Fibroblast of lung (primary cell): ENCODE results near the gene RAPGEF5. TPM values are rescaled to one million over a fixed set of nuclear protein-coding genes. Genes with fewer than 3 reads are reported as not detected.

ENCODE experiments used
- DNase-seq, 2 donors: peaks; one replicate each; pipeline versions ENCODE4 v3.0.0 to v3.0.0-alpha.2; 2010; ENCODE audit warnings: low read depth in 2 of 2
- H2AFZ ChIP-seq: 2 replicates; pipeline ENCODE4 v1.5.1; 2012; ENCODE audit warnings: low read length, control low read depth, inconsistent platforms
- H3K27ac ChIP-seq: 2 replicates; pipeline ENCODE4 v1.5.1; 2011; ENCODE audit warnings: low read length, control low read depth; ENCODE audit not compliant: insufficient read depth
- H3K27me3 ChIP-seq: 2 replicates; pipeline ENCODE4 v1.5.1; 2011; ENCODE audit warnings: mild to moderate bottlenecking, low read length; ENCODE audit not compliant: control insufficient read depth, insufficient read depth
- H3K36me3 ChIP-seq: 2 replicates; pipeline ENCODE4 v1.5.1; 2011; ENCODE audit warnings: low read length; ENCODE audit not compliant: control insufficient read depth, insufficient read depth
- H3K4me1 ChIP-seq: 2 replicates; pipeline ENCODE4 v1.5.1; 2011; ENCODE audit warnings: low read length; ENCODE audit not compliant: control insufficient read depth, insufficient read depth; ENCODE audit errors: extremely low read depth
- H3K4me2 ChIP-seq: 2 replicates; pipeline ENCODE4 v1.5.1; 2011; ENCODE audit warnings: low read length, control low read depth; ENCODE audit not compliant: insufficient read depth; ENCODE audit errors: extremely low read depth
- H3K4me3 ChIP-seq, 4 experiments: fragments of 200-600 bp in 1 of 4; sonication (generic) in 1 of 4; replicated peaks in 1 of 4; 2 replicates each; pipeline ENCODE4 v1.5.1; 2011 to 2016; ENCODE audit warnings: low read length in 4 of 4, low read depth in 3 of 4, mild to moderate bottlenecking in 3 of 4, control low read depth in 2 of 4, inconsistent platforms in 1 of 4, mixed read lengths in 1 of 4; ENCODE audit not compliant: insufficient read depth in 1 of 4; ENCODE audit errors: control extremely low read depth in 1 of 4
- H3K79me2 ChIP-seq: 2 replicates; pipeline ENCODE4 v1.5.1; 2012; ENCODE audit warnings: mild to moderate bottlenecking, low read length, inconsistent platforms; ENCODE audit not compliant: control insufficient read depth, insufficient read depth
- H3K9ac ChIP-seq: 2 replicates; pipeline ENCODE4 v1.5.1; 2011; ENCODE audit warnings: mild to moderate bottlenecking, low read length, control low read depth; ENCODE audit not compliant: insufficient read depth
- H3K9me3 ChIP-seq: 2 replicates; pipeline ENCODE4 v1.5.1; 2012; ENCODE audit warnings: low read depth, low read length; ENCODE audit not compliant: control insufficient read depth, insufficient read depth
- H4K20me1 ChIP-seq: 2 replicates; pipeline ENCODE4 v1.5.1; 2011; ENCODE audit warnings: low read length; ENCODE audit not compliant: control insufficient read depth, insufficient read depth; ENCODE audit errors: extremely low read depth
- EZH2 ChIP-seq: IDR thresholded peaks from 2 replicates; pipeline ENCODE4 v1.5.1; 2012; ENCODE audit warnings: low read length, control low read depth, mild to moderate bottlenecking; ENCODE audit errors: missing control alignments
- polyA plus RNA-seq, 2 donors: library from polyadenylated mRNA; depleted of rRNA in 1 of 2; stranded (reverse) in 1 of 2; unstranded in 1 of 2; fragments of >200 nt; gene quantifications; 2 replicates each; pipeline ENCODE4 v1.2.1, GENCODE V29; 2011 to 2012; ENCODE audit warnings: missing spikeins in 1 of 2
- total RNA-seq: library from RNA; depleted of rRNA; stranded (reverse); fragments of >200 nt; gene quantifications from 2 replicates; pipeline ENCODE4 v1.2.1, GENCODE V29; 2014
- TF ChIP-seq, protein P1 (sequence below), 2 donors: IDR thresholded peaks in 1 of 2; conservative IDR thresholded peaks in 1 of 2; 1 replicate in 1 of 2; 2 replicates in 1 of 2; pipeline ENCODE4 v1.5.1; 2011 to 2012; ENCODE audit warnings: low read length in 2 of 2, control low read depth in 1 of 2, inconsistent platforms in 1 of 2, low read depth in 1 of 2, mild to moderate bottlenecking in 1 of 2

RAPGEF5 gene
- total and polyA plus RNA-seq, 2 donors (not counting 1 experiment from before 2014, with no cell fraction given): 1.4 to 1.5 TPM

DNA sequence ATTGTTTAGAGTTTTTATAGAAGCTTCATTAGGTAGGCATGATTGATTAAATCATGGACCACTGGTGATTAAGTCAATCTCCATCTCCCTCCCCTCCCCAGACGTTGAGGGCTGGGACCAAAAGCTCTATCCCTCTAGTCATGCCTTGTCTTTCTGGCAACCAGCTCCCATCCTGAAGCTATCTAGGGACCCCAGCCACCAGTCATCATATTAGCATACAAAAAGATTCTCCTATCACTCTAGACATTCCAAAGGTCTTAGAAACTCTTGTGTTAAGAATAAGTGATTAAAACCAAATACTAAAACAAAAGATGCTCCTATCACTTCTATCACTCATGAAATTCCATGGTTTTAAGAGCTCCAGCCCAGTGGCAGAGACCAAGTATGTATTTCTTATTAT is 178.2 kb downstream of the RAPGEF5 start:
- Histone ChIP-seq H3K27ac (no peak overlapping the region), H3K9ac (no peak overlapping the region), H4K20me1 (no peaks in the 10 kb centered on the region), H3K27me3 (no peaks in the 10 kb centered on the region), H3K4me1 (no peaks in the 10 kb centered on the region), H3K79me2 (no peaks in the 10 kb centered on the region), H3K4me3 (no peak overlapping the region), H3K4me2 (no peak overlapping the region), H3K9me3 (no peaks in the 10 kb centered on the region), H3K36me3 (no peaks in the 10 kb centered on the region), H2AFZ (no peak overlapping the region)
- TF ChIP-seq EZH2: no peak
- TF ChIP-seq, protein P1, sequence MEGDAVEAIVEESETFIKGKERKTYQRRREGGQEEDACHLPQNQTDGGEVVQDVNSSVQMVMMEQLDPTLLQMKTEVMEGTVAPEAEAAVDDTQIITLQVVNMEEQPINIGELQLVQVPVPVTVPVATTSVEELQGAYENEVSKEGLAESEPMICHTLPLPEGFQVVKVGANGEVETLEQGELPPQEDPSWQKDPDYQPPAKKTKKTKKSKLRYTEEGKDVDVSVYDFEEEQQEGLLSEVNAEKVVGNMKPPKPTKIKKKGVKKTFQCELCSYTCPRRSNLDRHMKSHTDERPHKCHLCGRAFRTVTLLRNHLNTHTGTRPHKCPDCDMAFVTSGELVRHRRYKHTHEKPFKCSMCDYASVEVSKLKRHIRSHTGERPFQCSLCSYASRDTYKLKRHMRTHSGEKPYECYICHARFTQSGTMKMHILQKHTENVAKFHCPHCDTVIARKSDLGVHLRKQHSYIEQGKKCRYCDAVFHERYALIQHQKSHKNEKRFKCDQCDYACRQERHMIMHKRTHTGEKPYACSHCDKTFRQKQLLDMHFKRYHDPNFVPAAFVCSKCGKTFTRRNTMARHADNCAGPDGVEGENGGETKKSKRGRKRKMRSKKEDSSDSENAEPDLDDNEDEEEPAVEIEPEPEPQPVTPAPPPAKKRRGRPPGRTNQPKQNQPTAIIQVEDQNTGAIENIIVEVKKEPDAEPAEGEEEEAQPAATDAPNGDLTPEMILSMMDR (conservative IDR thresholded peaks at IDR 0.05 in 1 of 2, IDR thresholded peaks at IDR 0.05 in 1 of 2; ENCODE audit: low read depth in 1 of 2, low read length in 2 of 2): no peak
- DNase-seq: no peak

DNA sequence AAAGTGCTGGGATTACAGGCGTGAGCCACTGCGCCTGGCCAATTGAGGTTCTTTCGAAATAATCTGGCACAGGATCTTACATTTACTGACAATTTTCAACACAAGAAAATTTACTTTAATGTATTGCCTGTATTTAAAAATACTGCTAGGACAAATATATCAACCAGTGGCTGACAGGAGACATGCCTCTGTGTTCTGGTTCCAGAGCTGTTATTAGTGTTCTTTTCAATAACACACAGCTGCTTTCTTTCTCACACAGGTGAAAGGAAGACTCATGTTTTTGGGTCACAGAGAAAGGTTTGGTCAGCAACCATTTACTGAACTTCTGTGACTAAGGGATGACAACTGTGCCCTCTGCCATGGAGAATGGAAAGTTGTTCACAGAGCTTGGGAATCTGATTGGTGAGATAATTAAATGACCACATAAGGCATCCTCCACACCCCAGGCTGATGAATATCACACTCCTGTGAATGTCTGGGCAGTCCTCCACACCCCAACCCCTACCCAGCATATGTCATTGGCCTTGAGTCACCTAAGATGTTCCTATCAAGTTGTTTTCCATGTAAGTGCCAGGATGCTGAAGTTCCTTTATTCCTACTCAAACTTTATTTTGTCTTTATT is 180.1 kb downstream of the RAPGEF5 start:
- no peak for TF ChIP-seq EZH2
- TF ChIP-seq, protein P1 (conservative IDR thresholded peaks at IDR 0.05 in 1 of 2, IDR thresholded peaks at IDR 0.05 in 1 of 2; ENCODE audit: low read depth in 1 of 2, low read length in 2 of 2): no peak
- Histone ChIP-seq H3K36me3 (no peaks in the 10 kb centered on the region), H3K4me2 (no peak overlapping the region), H4K20me1 (no peaks in the 10 kb centered on the region), H3K4me1 (no peaks in the 10 kb centered on the region), H3K27me3 (no peaks in the 10 kb centered on the region), H3K9me3 (no peaks in the 10 kb centered on the region), H3K27ac (no peak overlapping the region), H3K9ac (no peak overlapping the region), H3K79me2 (no peaks in the 10 kb centered on the region), H3K4me3 (no peak overlapping the region), H2AFZ (no peak overlapping the region)
- no peak for DNase-seq

DNA sequence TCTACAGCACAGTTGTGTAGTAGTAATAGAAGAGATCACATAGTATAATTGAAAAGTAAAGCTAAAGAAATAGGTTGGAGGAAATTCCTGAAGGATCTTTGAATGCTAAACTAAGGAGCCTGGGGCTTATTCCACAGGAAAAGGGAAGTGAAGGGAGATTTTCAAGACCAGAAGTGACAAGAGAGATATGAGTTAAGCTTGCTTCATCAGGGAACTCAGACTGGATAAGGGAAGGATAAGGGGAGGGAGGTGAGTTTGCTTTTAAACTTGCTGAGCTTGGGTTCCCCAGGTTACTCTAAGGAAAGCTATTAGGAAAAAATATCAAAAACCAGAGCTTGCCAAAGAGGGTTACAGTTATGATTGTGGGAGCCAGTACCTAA is 182.4 kb downstream of the RAPGEF5 start:
- Histone ChIP-seq H3K4me1 (no peaks in the 10 kb centered on the region), H3K27me3 (no peaks in the 10 kb centered on the region), H3K4me3 (no peak overlapping the region), H3K4me2 (no peak overlapping the region), H3K9me3 (no peaks in the 10 kb centered on the region), H3K79me2 (no peaks in the 10 kb centered on the region), H3K27ac (no peak overlapping the region), H2AFZ (no peak overlapping the region), H3K36me3 (no peaks in the 10 kb centered on the region), H3K9ac (no peak overlapping the region), H4K20me1 (no peaks in the 10 kb centered on the region)
- no peak for DNase-seq
- no peak for TF ChIP-seq EZH2
- TF ChIP-seq, protein P1 (conservative IDR thresholded peaks at IDR 0.05 in 1 of 2, IDR thresholded peaks at IDR 0.05 in 1 of 2; ENCODE audit: low read depth in 1 of 2, low read length in 2 of 2): no peak
